Measurements from ENCODE around the gene HSD17B14. TPM values are rescaled to one million over a fixed set of nuclear protein-coding genes. Genes with fewer than 3 reads are reported as not detected.

HSD17B14 gene
- total RNA-seq, 1 experiment from 2014 or later = 3.9 TPM

GRCh38 chr19:48802623-48803022, 33.7 kb downstream of the HSD17B14 start:
- no peak overlapping the region for H3K27ac ChIP-seq (ENCODE audit: low read depth, low read length)
- H3K9me2 ChIP-seq (ENCODE audit: insufficient read depth) = no peaks in the 10 kb centered on the region
- H3K36me3 ChIP-seq (ENCODE audit: control insufficient read depth in 1 of 2, insufficient read depth in 2 of 2, low read length in 2 of 2) = peaks cover 0 to 2% of the 10 kb centered on the region in 2 experiments; a peak in 2 of 4 replicates
- ATAC-seq (no peak), DNase-seq (ENCODE audit: low read depth, low spot score) (no peak)
- RAD21 ChIA-PET (ENCODE audit: low non-redundant PET in 1 of 2, low total read pairs in 2 of 2, uncharacterized antibody in 2 of 2, unreplicated experiment in 2 of 2) = no interaction called here
- no peaks in the 10 kb centered on the region; a peak in 1 of 4 replicates for H3K4me1 ChIP-seq (ENCODE audit: control insufficient read depth in 1 of 2, insufficient read depth in 2 of 2, low read length in 2 of 2)
- BruUV-seq (replicated peaks) = no TSS peak
- CTCF ChIA-PET = no interaction called here
- H3K79me2 ChIP-seq (ENCODE audit: insufficient read depth, low read length) = peaks cover 3% of the 10 kb centered on the region; the same call in 1 of the 2 replicates
- H3K9ac ChIP-seq (ENCODE audit: low read length) = no peak overlapping the region
- H4K20me1 ChIP-seq (ENCODE audit: insufficient read depth) = no peaks in the 10 kb centered on the region
- H3K27me3 ChIP-seq (ENCODE audit: insufficient read depth, low read length) = no peaks in the 10 kb centered on the region
- H2AFZ ChIP-seq (ENCODE audit: low read depth, low read length, poor library complexity, severe bottlenecking) = no peak overlapping the region
- TF ChIP-seq SRF (IDR thresholded peaks at IDR 0.05; ENCODE audit: low read depth) (no peak), ATF3 (IDR thresholded peaks at IDR 0.05) (no peak), FOSL1 (IDR thresholded peaks at IDR 0.05; ENCODE audit: low read depth) (no peak), ZFX (IDR thresholded peaks at IDR 0.05) (no peak), EZH2phosphoT487 (IDR thresholded peaks at IDR 0.05; ENCODE audit: borderline replicate concordance) (no peak), REST (IDR thresholded peaks at IDR 0.05; ENCODE audit: low read depth) (no peak), ZBTB33 (IDR thresholded peaks at IDR 0.05; ENCODE audit: extremely low read depth, insufficient replicate concordance, low read length) (no peak), SP1 (IDR thresholded peaks at IDR 0.05; ENCODE audit: low read depth) (no peak), ZNF274 (IDR thresholded peaks at IDR 0.05; ENCODE audit: low read depth, low read length) (no peak)
- no peak overlapping the region for H3K4me2 ChIP-seq (ENCODE audit: low read length)
- H3K9me3 ChIP-seq (ENCODE audit: control insufficient read depth in 1 of 2, insufficient read depth in 1 of 2, low read depth in 1 of 2, low read length in 2 of 2) = no peaks in the 10 kb centered on the region
- intact Hi-C loops (cut with micrococcal nuclease) = no loop called here
- POLR2A ChIA-PET = no interaction called here
- no peak overlapping the region for H3K4me3 ChIP-seq (replicated peaks in 1 of 2; ENCODE audit: low read depth in 1 of 2, low read length in 2 of 2)

All from HCT116 (cell line).